Measurements from ENCODE around the gene ICE2.
"Not testable (repeated sequence)": the region's sequence is repeated elsewhere in the genome, so short reads cannot be mapped to it uniquely, and the experiment has no call there.

The ICE2 gene

GRCh38 chr15:60442763-60443162 lies 36.2 kb downstream of the ICE2 start:
- DNase-seq, result no peak

GRCh38 chr15:60442031-60442650 lies 36.8 kb downstream of the ICE2 start:
- no peak for DNase-seq

GRCh38 chr15:60441331-60441730 lies 37.6 kb downstream of the ICE2 start:
- no peak for DNase-seq

- no peak for DNase-seq
Measured at GRCh38 chr15:60438646-60439045, 40.3 kb downstream of the ICE2 start.

- no peak for DNase-seq
Measured at GRCh38 chr15:60428935-60429334, 50.0 kb downstream of the ICE2 start.

- no peak for DNase-seq
Measured at GRCh38 chr15:60426870-60427508, 52.0 kb downstream of the ICE2 start.

GRCh38 chr15:60425461-60425860 lies 53.5 kb downstream of the ICE2 start:
- DNase-seq, result no peak

- DNase-seq, result no peak
Measured at GRCh38 chr15:60424006-60424405, 54.9 kb downstream of the ICE2 start.

- no peak for DNase-seq
Measured at GRCh38 chr15:60423537-60423936, 55.4 kb downstream of the ICE2 start.

- no peak for DNase-seq
Measured at GRCh38 chr15:60421544-60421943, 57.4 kb downstream of the ICE2 start.

- DNase-seq, result no peak
Measured at GRCh38 chr15:60420203-60420716, 58.7 kb downstream of the ICE2 start.

- DNase-seq, result no peak
Measured at GRCh38 chr15:60419753-60420152, 59.2 kb downstream of the ICE2 start.

GRCh38 chr15:60418096-60418495 lies 60.8 kb downstream of the ICE2 start:
- no peak for DNase-seq

GRCh38 chr15:60417112-60417511 lies 61.8 kb downstream of the ICE2 start:
- no peak for DNase-seq

- no peak for DNase-seq
Measured at GRCh38 chr15:60416484-60416883, 62.5 kb downstream of the ICE2 start.

GRCh38 chr15:60414016-60414682 lies 64.8 kb downstream of the ICE2 start:
- DNase-seq, result no peak

- DNase-seq, result no peak
Measured at GRCh38 chr15:60413231-60413824, 65.6 kb downstream of the ICE2 start.

GRCh38 chr15:60412807-60413206 lies 66.1 kb downstream of the ICE2 start:
- not testable (repeated sequence) for DNase-seq

- no peak for DNase-seq
Measured at GRCh38 chr15:60411774-60412425, 67.0 kb downstream of the ICE2 start.

- DNase-seq, result not testable (repeated sequence)
Measured at GRCh38 chr15:60410350-60410749, 68.6 kb downstream of the ICE2 start.

GRCh38 chr15:60408463-60408981 lies 70.4 kb downstream of the ICE2 start:
- DNase-seq, result no peak

GRCh38 chr15:60407415-60407805 lies 71.5 kb downstream of the ICE2 start:
- no peak for DNase-seq

Data from activated CD4-positive, CD25-positive, alpha-beta regulatory T cell treated with anti-CD3 and anti-CD28 coated beads, Interleukin-2, amount 50 U/mL, for 72 hours (primary cell).